Endometrium (tissue), 2 donors: Measurements from ENCODE around the gene KRT32.

Experiments
- FAIRE-seq: peaks from 2 replicates; lab custom pipeline; 2012; peaks lifted over from hg19 to GRCh38; lab: Jason Lieb, UNC
- donor health status: control.
- donor health status: control.

KRT32 gene

GRCh38 chr17:41466988-41467387 lies at the start of gene KRT32:
Gene KRT32, minus strand, starts transcription at chr17:41467386. Its CDS starts 61 bp downstream, at chr17:41467325.
- FAIRE-seq, result no peak

GRCh38 chr17:41516830-41517283 lies 49.7 kb upstream of the KRT32 start:
- no peak for FAIRE-seq

GRCh38 chr17:41516147-41516829 lies 49.1 kb upstream of the KRT32 start:
- no peak for FAIRE-seq

- FAIRE-seq, result no peak
These were observed 46.0 kb upstream of the KRT32 start for GRCh38 chr17:41513168-41513547.

GRCh38 chr17:41512546-41513167 lies 45.5 kb upstream of the KRT32 start:
- no peak for FAIRE-seq

GRCh38 chr17:41511716-41512115 lies 44.5 kb upstream of the KRT32 start:
- no peak for FAIRE-seq

- no peak for FAIRE-seq
These were observed 43.9 kb upstream of the KRT32 start for GRCh38 chr17:41511116-41511515.

GRCh38 chr17:41510251-41511065 lies 43.3 kb upstream of the KRT32 start:
- FAIRE-seq, result no peak

GRCh38 chr17:41507315-41507880 lies 40.2 kb upstream of the KRT32 start:
- no peak for FAIRE-seq

- no peak for FAIRE-seq
These were observed 38.9 kb upstream of the KRT32 start for GRCh38 chr17:41505809-41506767.

GRCh38 chr17:41505007-41505808 lies 38.0 kb upstream of the KRT32 start, which contains the start of gene KRT13:
Gene KRT13, minus strand, starts transcription at chr17:41505612. Its CDS starts 62 bp downstream, at chr17:41505550.
- FAIRE-seq, result no peak

- no peak for FAIRE-seq
These were observed 37.2 kb upstream of the KRT32 start for GRCh38 chr17:41504246-41504977.

- FAIRE-seq, result no peak
These were observed 36.0 kb upstream of the KRT32 start for GRCh38 chr17:41503202-41503601.

- FAIRE-seq, result no peak
These were observed 33.1 kb upstream of the KRT32 start for GRCh38 chr17:41500131-41500911.

- no peak for FAIRE-seq
These were observed 32.5 kb upstream of the KRT32 start for GRCh38 chr17:41499714-41500113.

- FAIRE-seq, result no peak
These were observed 31.1 kb upstream of the KRT32 start for GRCh38 chr17:41498276-41498675.

GRCh38 chr17:41496803-41497484 lies 29.8 kb upstream of the KRT32 start:
- no peak for FAIRE-seq

GRCh38 chr17:41494524-41494923 lies 27.3 kb upstream of the KRT32 start:
- no peak for FAIRE-seq
